Measurements from ENCODE around the gene BCKDK.
"Not testable (repeated sequence)": the region's sequence is repeated elsewhere in the genome, so short reads cannot be mapped to it uniquely, and the experiment has no call there.

BCKDK gene

DNA sequence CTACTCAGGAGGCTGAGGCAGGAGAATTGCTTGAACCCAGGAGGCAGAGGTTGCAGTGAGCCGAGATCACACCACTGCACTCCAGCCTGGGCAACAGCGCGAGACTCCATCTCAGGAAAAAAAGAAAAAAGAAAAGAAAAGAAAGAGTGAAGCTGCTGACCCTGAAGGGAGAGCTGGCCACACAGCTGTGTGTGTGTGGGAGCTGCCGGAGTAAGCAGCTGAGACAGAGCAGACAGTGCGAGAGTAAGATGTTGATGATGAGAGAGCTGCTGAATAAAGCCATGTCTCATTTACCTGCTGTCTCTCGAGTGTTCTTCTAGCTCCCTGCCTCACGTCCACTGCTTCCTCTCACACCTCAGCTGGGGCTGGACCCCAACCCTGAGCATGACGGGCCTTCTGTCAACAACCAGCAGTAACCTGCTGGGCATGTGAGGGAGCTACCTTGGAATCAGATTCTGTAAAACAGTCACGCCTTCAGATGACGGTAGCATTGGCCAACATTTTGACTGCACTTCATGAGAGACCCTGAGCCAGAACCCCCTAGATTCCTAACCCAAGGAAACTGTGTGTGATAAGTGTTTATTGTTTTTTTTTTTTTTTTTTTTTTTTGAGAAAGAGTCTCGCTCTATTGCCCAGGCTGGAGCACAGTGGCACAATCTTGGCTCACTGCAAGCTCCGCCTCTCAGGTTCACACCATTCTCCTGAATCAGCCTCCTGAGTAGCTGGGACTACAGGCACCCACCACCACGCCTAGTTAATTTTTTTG is 7.1 kb upstream of the BCKDK start:
- DNase-seq = not testable (repeated sequence)

DNA sequence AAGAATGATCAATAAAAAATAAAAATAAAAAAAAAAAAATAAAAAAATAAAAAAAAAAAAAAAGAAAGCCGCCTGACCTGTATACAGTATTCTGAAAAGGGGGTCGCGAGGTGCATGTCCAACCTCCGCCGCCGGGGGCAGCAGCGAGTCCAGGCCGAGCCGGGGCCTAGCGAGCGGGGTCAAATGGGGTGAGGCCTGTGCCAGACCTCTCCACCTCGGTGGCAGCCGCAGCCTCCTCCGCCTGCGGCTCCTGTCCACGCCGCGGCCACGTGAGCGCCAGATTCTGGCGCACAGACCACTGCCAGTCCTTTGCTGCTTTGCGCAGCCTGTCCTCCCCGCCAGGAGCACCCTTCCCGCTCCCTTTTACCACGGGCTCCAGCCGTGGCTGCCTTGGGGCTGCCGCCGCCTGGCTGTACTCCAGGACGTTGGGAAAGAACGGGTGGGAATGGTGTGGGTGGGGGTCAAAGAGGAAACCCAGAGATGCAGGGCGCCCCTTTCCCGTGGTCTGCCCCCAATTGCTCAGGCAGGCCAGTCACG is 2.4 kb upstream of the BCKDK start:
- DNase-seq = peak; percentile 72

DNA sequence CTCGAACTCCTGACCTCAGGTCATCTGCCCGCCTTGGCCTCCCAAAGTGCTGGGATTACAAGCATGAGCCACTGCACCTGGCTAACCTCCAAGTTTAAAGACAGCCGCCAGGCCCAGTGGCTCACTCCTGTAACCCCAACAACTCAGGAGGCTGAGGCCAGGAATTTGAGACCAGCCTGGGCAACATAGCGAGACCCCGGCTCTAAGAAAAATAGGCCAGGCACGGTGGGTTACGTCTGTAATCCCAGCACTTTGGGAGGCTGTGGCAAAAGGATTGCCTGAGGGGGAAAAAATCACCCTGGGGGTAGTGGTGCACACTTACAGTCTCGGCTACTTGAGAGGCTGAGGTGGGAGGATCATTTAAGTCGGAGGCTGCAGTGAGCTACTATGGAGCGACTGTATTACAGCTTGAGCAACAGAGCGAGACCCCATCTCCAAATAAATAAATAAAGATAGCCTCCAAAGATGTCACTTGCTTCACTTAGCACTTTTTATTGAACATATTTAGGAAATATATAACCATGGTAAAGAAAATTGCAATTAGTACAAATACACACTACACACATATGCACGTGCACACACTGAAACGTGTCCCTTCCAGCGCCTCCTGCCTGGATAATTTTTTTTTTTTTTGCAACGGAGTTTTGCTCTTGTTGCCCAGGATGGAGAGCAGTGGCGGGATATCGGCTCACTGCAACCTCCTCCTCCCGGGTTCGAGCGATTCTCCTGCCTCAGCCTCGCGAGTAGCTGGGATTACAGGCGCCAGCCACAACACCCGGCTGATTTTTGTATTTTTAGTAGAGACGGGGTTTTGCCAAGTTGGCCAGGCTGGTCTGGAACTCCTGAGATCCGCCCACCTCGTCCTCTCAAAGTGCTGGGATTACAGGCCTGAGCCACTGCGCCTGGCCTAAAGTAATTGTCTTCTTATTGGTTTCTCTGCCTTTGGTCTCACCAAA is 1.4 kb upstream of the BCKDK start:
- DNase-seq = no peak

DNA sequence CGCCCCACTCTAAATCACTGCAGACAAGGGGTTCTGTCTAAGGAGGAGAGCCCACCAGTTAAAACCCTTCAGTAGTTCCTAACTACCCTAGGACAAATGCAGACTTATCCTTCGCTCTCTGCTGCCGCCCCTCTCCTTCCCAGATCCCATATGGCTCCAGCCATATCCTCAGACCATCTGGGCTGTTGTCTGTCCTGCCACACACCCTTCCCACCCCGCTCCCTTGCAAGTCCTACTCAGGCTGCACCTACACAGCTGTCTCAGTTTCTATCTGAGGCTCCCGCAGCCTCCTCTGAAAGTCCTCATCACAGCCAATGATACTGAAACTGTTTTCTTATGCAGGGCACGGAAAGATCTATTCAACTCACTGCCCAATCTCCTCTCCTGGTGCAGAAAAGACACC is 720 bp upstream of the BCKDK start:
- DNase-seq = no peak

DNA sequence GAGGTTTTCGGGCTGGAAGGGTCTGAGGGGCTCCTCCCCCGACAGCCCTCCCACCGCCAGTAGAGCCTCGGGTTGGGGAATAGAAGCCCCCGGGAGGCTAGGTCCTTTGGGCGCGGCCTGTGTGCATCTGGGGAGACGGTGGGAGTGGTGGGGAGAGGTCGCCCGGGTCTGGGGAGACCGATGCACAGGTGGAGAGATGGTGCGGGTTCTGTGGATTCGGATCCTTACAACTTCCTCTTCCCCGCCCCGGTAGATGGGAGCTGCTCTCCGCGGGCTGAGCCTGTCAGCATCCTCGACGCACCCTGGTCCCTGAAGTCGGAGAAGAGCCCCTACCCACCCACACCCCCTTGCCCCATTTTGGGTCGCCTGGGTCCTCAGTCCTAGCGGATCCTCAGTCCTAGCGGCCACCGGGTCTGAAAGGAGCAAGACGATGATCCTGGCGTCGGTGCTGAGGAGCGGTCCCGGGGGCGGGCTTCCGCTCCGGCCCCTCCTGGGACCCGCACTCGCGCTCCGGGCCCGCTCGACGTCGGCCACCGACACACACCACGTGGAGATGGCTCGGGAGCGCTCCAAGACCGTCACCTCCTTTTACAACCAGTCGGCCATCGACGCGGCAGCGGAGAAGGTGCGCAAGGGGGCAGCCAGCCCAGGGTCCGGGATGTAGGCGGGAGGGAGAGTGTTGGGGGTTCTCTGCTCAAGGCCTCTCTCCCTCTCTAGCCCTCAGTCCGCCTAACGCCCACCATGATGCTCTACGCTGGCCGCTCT is 790 bp downstream of the BCKDK start:
- no peak for DNase-seq

DNA sequence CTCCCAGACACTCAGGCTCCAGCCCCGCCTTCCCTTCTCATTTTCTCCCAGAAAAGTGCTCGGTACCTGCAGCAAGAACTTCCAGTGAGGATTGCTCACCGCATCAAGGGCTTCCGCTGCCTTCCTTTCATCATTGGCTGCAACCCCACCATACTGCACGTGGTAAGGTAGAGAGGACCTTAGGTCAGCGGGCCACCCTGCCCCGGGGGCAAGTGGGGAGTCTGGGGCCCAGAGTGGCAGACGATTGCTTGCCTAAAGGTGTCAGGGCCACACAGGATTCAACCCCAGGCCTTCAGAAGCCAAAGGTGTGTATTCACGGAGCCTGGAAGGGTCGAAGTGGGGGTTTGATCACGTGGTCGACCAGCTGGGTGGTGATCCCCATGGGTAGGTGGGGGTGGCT is 1.4 kb downstream of the BCKDK start:
- DNase-seq = no peak

DNA sequence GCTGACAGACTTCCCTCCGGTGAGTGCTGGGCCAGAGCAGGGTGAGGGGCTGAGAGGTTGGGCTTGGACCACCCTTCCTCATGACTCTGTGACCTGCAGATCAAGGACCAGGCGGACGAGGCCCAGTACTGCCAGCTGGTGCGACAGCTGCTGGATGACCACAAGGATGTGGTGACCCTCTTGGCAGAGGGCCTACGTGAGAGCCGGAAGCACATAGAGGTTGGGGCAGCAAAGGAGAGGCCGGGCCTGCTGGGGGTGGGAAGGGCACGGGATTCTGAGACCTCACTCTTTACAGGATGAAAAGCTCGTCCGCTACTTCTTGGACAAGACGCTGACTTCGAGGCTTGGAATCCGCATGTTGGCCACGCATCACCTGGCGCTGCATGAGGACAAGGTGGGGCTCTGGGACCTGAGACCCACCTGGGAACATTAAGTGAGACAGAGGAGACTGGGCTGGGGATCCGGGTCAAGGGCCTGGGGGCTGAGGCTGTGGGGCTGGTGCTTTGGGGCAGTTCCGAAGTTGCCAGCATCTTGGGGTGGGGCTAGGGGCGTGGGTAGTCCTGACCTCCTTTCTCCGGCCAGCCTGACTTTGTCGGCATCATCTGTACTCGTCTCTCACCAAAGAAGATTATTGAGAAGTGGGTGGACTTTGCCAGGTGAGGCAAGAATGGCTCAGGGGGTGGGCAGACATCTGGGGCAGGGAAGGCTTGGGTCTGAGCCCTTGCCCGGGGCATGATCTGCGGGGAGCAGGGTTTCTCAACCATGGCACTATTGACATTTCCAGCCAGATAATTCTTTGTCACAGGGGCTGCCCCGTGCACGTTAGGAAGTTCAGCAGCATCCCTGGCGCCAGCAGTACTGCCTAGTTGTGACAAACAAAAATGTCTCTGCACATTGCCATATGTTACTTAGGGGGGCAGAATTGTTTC is 2.2 kb downstream of the BCKDK start:
- no peak for DNase-seq

DNA sequence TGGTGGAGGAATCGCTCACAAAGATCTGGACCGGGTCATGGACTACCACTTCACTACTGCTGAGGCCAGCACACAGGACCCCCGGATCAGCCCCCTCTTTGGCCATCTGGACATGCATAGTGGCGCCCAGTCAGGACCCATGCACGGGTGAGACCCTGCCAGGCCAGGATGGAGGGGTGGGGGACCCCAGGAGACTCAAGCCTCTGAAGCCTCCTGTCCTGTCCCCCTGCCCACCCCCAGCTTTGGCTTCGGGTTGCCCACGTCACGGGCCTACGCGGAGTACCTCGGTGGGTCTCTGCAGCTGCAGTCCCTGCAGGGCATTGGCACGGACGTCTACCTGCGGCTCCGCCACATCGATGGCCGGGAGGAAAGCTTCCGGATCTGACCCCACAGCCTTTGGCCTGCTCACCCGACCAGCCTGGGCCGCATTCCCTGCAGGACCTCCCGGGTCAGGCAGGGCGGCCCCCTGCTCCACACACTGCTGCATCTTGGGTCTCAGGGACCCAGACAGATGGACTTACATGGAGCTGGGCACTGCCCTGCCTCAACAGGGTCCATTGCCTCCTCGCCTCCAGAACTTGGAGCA is 3.8 kb downstream of the BCKDK start:
- no peak for DNase-seq

DNA sequence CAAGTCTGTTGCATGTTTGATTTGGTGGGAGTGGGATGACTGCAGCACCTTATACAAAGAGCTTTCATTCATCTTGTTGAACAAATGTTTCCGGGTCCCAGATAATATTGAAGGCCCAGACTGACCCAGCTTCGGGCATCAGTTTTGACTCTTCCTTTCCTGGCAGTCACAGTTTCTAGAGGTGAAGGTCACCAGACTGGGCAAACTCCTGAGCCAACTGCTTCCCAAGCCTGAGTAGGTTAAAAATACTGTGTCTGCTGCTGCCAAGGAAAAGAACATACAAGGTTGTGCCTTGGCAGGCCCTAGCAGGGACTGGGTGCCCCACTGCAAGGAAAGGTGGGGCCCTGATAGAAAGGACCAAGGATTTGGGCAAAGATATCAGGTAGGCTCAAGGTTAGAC is 4.5 kb downstream of the BCKDK start:
- no peak for DNase-seq

DNA sequence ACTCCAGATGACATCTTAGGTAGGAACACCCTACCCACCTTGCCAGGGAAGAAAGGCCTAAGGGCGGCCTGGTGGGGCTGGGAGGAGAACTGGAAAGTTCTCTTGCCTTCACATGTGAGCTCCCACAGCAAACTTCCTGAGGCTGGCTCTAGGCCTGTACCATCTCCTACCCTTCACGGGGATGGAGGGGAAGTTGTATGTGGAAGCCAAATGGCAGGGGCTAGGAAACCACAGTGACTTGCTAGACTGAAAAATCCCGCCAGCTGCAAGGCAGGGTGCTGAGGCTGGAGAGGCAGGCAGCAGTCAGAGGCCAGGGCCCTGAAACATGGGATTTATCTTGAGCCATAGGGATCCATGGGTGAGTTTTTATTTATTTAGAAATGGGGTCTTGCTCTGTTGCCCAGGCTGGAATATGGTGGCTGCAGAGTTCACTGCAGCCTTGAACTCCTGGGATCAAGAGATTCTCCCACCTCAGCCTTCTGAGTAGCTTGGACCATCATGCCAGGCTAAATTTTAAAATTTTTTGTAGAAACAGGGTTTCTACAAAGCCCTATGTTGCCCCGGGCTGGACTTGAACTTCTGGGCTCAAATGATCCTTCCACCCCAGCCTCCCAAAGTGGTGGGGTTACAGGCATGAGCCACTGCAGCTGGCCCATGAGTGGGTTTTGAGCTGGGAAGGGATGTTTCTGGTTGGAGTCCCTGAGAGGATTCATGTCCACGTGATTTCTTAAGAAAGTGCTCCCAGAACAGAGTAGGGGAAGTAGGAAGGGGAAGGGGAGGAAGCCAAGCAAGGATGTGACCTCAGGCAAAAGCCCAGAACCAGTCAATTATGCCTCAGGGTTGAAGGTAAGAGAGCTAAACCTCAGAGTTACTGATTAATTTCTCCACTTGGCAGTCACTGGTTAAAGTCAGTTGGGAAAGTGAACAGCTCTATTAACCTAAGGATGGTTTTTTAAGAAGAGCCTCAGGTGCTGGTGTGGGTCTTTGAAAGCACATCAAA is 5.2 kb downstream of the BCKDK start:
- DNase-seq = peak; percentile 76

DNA sequence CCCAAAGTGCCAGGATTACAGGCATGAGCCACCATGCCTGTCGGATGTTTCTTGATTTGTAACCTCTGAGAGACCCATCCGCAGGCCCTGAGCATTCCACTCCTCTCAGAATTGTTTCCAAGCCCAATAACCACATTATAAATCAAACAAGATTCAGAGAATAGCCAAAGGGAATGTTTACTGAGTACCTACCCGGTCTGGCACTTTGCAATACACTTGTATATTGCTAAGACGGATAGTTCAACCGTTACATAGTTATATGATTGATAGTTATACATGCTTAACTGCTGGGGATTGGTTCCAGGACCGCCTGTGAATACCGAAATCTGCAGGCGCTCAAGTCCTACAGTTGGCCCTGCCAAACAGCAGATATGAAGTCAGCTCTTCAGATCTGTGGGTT is 6.3 kb downstream of the BCKDK start:
- DNase-seq = no peak

DNA sequence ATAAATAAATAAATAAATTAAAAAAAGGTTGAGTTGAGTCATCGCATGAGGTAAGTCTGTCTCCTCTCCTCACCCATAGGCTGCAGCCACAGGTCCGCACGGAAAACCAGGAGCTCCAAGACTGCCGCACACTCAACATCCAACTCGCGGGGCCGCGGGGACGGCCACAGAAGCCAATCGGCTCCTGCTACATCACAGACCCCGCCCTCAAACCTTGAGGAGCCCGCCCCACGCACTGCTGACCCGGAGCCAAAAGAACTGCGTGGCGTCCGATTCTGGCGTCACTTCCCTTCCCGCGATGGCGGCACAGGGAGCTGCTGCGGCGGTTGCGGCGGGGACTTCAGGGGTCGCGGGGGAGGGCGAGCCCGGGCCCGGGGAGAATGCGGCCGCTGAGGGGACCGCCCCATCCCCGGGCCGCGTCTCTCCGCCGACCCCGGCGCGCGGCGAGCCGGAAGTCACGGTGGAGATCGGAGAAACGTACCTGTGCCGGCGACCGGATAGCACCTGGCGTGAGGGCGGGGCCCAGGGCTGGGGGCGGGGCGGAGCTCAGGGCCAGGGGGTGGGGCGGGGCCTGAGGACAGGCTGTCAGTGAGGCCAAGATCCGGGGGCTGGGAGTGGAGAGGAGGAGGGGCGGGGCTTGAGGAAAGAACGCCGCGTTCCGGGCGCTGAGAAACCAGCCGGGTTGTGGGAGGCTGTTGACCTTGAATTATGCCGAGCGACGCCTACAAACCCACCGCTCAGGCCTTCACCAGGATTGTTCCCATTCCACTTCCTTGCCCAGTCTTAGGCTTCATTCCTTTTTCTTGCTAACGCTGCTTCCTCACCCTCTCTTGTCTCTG is 9.4 kb downstream of the BCKDK start, which contains the start of gene KAT8:
Gene KAT8 (plus strand): TSS at position 281 of the 839 bp plus-strand sequence. CDS start 18 bp downstream, at position 299.
- peak; percentile 98 for DNase-seq

DNA sequence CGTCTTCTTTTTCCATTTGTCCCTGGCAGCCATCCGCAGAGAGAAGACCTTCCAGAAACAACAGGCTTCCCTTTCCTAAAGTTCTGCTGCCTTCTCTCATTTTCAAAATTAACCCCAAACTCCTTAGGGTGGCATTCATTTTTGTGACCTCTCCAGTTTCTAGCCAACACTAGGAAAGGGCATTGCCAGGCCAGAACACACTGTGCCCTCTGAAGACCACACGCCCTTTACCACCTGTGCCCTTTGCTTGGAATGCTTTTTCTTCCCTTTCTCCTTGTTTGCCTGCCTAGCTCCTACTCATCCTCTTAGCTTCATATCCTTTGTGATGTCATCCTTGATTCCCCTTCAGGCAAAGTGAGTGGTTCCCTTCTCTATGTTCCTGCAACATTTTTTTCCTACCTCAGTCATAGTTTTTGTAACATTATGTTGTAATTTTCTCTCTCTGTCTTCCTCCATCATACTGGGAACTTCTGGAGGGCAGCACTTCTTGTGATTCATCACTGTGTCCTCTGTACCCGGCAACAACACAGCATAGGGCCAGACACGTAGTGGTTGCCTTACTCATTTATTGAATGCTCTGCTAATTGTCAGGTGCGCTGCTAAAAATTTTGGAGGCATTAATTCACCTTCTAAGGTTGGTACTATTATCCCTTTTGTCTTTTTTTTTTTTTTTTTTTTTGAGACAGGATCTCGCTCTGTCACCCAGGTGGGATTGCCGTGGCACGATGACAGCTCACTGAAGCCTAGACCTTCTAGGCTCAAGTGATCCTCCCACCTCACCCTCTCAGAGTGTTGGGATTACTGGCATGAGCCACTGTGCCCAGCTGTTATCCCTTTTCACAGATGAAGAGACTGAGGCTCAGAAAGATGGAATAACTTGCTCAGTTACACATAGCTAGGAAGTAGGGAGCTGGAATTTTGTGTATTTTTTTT is 10.3 kb downstream of the BCKDK start:
- DNase-seq = peak; percentile 51

DNA sequence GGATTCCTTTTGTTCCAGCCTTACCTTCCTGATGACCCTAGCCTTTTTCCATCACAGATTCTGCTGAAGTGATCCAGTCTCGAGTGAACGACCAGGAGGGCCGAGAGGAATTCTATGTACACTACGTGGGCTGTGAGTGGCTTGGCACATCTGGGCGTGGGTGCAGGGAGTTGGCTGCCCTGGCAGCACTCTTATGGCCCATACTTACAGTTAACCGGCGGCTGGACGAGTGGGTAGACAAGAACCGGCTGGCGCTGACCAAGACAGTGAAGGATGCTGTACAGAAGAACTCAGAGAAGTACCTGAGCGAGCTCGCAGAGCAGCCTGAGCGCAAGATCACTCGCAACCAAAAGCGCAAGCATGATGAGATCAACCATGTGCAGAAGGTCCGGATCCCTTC is 11.9 kb downstream of the BCKDK start:
- no peak for DNase-seq

DNA sequence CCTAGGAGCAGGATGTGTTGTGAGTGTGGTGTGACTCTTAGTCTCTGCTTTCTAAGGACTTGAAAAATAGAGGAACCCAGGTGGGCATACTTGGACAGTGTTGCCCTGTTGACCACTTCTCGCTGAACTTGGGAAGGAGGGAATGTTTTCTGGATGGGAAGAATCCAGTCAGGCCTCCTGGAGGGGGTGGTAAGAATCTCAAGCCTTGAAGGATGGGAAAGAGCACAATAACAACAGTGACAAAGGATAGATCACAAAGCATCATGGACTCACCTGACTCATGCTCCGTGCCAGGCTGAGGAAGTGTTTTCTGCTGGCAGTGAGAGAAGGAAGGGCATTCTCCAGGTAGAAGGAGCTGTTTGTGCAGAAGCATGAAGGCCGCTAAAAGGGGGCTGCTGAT is 17.7 kb downstream of the BCKDK start:
- no peak for DNase-seq

DNA sequence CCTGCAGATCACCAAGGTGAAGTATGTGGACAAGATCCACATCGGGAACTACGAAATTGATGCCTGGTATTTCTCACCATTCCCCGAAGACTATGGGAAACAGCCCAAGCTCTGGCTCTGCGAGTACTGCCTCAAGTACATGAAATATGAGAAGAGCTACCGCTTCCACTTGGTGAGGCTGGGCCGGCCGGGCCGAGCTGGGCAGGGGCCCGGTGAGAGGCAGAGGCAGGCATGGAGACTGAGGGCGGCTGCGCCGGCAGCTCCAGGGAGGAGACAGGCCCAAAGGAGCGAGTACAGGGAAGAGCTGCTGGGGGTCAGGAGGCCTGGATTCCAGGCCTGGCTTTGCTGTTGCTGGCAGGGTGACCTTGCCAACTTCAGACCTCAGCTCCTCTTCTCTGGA is 19.0 kb downstream of the BCKDK start:
- DNase-seq = no peak

DNA sequence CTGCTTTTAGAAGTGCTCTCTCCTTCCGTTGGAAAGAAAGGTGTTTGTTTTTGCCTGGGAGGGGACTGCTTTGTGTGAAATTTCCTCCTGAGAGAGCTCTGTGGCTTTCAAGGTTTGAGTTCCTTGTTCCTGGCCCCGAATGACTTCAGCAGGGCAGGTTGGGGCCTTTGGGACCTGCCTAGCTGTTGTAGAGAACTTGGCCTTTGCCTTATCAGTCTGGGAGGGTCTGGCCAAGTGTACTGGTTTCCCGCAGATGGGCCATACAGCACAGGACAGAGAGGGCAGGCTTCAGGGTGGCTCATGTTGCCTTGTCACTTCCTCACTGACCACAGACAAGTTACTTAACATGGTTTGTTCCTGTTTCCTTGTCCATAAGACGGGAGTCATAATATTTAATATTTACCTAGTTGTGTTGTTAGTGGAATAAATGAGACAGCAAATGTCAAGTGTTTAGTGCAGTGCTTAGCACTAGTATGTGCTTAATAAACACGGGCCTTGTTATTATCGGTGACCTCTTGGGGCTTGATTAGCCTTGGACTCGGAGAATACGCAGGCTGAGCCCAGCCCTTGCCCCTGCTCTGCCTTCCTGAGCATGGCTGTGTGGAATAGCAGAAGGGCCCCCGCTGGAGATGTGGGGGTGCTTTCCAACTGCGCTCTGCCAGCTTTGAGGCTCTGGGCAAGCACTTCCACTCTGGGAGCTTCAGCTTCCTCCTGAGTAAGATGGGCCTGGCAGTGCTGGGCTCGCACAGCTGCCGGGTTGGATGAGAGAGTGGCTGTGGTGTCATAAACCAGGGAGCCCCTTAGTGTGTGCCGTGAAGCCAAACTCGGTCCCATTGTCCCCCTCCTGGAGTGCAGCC is 20.8 kb downstream of the BCKDK start:
- peak; percentile 95 for DNase-seq
